Breast epithelium (tissue), 3 donors: ENCODE measurements around the gene OSBPL10.

Experiments used
- POLR2A ChIP-seq: fragments of 450-650 bp; IDR thresholded peaks from one replicate; pipeline ENCODE4 v1.6.1; 2016; ENCODE audit warnings: antibody characterized with exemption, mild to moderate bottlenecking, moderate library complexity
- POLR2AphosphoS5 ChIP-seq, 3 donors: sonication (generic); formaldehyde crosslinking; IDR thresholded peaks; one replicate each; pipeline ENCODE4 v1.6.1; 2017; ENCODE audit warnings: antibody characterized with exemption in 3 of 3

DNA sequence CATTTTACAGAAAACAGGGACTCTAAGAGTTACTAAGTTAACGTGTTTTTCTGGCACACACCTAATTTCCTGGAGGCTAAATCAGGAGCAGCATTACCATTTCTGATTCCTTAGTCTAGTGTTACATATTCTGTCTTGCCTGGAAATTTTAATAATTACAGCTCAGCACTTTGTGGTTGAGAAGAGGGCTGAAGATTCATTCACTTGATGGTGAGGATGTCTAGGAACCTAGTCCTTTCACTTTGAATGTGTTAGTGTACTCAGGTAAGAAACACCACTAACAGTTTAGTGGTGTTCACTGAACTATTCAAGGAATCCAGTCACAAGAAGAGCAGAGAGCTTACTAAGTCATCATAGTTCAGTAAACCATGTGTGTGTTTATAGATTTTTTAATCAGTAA, 345.5 kb downstream of the OSBPL10 start:
- no peak for TF ChIP-seq POLR2AphosphoS5 (IDR thresholded peaks at IDR 0.05)
- TF ChIP-seq POLR2A = no peak
